NOMO-1 (cell line): Measurements from ENCODE around the gene PSME3.
A peak's percentile ranks its signal among the peaks of the same experiment; 100 is the strongest.

Experiments
- DNase-seq, 2 experiments: peaks; one replicate each; lab custom pipeline; 2025; ENCODE audit not compliant: unreplicated experiment in 2 of 2; lab: John Stamatoyannopoulos, UW

Gene PSME3

DNA sequence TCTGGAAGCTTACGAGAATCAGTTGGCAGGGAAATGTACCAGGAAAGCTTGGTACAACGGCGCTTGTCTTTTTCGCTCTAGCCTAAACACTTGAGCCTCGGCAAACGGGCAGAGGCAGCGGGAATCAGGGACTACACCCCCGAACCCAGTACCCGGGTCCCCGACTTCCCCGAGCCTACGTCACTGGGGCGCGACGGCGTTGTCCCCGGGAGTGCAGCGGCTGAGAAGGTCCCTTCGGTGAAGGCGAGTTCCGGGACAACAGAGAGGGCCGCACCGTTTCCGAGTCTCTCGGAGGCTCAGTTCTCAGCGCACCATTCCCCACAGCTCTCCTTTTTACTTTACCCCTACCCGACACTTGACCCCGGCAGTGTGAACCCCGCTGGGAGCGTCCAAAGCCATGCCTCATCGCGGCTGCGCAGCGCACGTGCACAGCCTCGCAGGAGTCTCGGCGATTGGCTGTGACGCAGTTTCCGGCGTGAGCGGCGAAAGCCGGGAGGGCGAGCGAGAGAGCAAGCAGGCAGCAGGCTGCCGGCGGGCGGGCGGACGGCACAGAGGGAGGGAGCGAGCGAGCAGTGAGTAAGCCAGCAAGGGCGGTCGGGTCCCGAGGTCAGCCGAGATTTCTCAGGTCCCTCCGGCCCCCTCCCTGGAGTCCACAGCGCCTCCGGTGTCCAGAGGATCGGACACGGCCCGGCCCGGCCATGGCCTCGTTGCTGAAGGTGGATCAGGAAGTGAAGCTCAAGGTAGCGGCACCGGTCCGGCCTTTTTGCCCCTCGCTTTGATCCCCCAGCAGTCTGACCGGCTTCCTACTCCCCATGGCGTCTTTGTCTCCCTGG, at the start of gene PSME3:
Gene PSME3 (plus strand): TSS at position 464 of the 833 bp plus-strand sequence. CDS start 235 bp downstream, at position 699.
- peak; percentile 86 to 87 for DNase-seq

DNA sequence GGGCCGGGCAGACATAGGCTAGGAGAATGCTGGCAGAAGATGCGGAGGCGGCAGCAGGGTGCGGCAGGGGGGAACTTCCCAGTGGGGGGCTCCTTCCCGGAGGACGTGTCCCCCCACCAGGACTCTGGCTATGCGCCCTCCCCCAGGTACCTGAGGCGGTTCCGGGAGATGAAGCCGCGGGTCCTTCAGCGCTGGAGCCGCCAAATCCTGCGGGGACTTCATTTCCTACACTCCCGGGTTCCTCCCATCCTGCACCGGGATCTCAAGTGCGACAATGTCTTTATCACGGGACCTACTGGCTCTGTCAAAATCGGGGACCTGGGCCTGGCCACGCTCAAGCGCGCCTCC, 49.4 kb upstream of the PSME3 start:
- DNase-seq: no peak

DNA sequence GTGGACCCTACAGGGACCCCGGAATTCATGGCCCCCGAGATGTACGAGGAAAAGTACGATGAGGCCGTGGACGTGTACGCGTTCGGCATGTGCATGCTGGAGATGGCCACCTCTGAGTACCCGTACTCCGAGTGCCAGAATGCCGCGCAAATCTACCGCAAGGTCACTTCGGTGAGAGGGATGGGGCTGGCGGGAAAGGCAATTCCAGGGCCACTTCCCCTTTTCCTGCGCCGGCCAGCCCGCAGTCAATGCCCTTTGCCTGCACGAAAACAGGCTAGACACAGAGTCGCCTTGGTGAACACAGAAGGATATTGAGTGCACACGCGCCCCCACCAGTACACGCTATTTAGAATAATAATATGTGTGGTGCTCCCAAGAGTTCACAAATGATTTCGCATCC, 48.8 kb upstream of the PSME3 start:
- peak; percentile 10 to 15 for DNase-seq

GRCh38 chr17:42784811-42785592, 48.2 kb upstream of the PSME3 start:
- no peak for DNase-seq

GRCh38 chr17:42787266-42787665, 45.9 kb upstream of the PSME3 start:
- DNase-seq: no peak

GRCh38 chr17:42791948-42792347, 41.2 kb upstream of the PSME3 start:
- DNase-seq: no peak

GRCh38 chr17:42792545-42792944, 40.7 kb upstream of the PSME3 start:
- DNase-seq: no peak

- DNase-seq: no peak
These were observed 38.1 kb upstream of the PSME3 start for GRCh38 chr17:42795061-42795460.

- no peak for DNase-seq
These were observed 37.7 kb upstream of the PSME3 start for GRCh38 chr17:42795465-42795864.

DNA sequence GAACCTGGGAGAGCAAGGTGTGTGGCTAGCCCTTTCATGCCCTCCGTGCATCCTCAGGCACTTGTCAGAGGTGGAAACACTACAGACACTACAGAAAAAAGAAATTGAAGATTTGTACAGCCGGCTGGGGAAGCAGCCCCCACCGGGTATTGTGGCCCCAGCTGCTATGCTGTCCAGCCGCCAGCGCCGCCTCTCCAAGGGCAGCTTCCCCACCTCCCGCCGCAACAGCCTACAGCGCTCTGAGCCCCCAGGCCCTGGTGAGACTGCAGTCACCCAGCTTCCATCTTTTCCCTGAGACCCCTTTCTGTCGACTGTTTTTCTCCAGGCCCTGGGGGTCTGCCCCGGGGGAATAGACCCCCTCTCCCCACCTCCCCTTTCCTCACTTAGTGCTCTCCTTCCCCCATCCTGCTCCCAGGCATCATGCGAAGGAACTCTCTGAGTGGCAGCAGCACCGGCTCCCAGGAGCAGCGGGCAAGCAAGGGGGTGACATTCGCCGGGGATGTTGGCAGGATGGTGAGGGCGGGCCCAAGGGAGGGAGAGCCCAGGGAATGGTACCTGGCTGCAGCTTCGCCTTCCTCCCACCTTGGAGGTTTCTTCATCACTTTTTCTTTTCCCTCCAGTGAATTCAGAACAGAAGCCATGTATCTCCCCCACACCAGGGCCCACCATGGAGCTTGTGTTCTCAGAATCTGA, 37.0 kb upstream of the PSME3 start:
- no peak for DNase-seq

- DNase-seq: no peak
These were observed 35.9 kb upstream of the PSME3 start for GRCh38 chr17:42797067-42798007.

DNA sequence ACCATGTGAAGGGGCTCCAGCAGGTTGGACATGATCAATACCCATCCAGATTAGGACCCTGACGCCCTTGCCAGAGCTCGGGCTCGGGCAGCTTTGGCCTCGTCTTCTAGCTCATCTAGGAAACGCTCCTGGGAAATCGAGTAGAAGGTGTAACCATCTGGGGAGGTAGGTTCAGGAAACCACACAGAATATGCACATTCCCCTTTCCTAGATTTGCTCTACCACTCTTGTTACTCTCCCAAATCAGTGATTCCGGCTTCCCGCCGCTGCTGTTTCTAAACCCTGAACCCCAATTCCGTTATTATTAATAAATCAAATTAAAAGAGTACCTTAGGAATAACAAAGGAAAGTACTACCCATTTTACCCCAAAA, 35.2 kb upstream of the PSME3 start:
- DNase-seq: no peak

DNA sequence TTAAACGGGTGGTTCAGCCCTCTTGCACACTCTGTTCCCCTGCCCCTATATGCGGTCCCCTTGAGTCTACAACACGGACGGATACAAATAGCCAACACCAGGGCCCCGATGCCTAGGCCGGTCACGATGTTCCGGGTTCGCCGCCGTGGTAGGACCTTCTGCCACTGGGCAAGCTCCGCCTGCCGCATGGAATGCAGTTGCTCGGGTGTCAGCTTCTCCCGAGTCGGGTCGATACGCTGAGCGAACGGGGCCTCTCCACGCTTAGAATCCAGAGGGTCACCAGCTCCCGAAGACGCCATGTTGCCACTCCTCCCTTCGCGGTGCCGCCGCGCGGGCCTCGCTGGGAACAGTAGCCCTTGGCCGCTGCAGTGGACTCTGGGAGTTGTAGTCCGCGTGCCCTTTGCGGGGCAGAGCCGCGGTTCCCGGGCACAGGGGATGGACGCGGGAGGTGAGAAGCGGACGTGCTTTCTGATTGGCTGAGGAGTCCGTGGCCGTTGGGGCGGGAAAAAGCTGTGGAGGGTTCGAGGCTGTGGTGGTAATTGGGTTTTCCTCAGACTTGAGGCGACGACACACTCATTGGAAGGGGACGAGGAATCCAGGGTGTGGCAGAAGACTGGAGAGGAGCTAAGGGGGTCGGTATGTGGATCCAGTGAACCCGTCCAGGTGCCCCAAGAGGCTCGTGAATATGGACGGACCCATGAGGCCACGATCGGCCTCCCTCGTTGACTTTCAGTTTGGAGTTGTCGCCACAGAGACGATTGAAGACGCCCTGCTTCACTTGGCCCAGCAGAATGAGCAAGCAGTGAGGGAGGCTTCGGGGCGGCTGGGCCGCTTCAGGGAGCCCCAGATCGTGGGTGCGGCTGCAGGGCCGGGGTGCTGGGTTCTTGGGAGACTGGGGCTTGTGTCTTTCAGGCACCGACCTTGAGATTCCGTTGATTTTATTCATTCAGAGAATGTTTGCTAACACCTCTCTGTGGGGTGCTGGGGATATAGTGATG, 34.5 kb upstream of the PSME3 start, which contains the start of the genes CNTD1 and COA3:
Gene CNTD1 (plus strand): TSS at position 479 of the 998 bp plus-strand sequence. CDS start 207 bp downstream, at position 686.
Gene COA3 (minus strand): TSS at position 322 of the 998 bp plus-strand sequence. CDS start 23 bp downstream, at position 299.
- peak; percentile 78 to 85 for DNase-seq

DNA sequence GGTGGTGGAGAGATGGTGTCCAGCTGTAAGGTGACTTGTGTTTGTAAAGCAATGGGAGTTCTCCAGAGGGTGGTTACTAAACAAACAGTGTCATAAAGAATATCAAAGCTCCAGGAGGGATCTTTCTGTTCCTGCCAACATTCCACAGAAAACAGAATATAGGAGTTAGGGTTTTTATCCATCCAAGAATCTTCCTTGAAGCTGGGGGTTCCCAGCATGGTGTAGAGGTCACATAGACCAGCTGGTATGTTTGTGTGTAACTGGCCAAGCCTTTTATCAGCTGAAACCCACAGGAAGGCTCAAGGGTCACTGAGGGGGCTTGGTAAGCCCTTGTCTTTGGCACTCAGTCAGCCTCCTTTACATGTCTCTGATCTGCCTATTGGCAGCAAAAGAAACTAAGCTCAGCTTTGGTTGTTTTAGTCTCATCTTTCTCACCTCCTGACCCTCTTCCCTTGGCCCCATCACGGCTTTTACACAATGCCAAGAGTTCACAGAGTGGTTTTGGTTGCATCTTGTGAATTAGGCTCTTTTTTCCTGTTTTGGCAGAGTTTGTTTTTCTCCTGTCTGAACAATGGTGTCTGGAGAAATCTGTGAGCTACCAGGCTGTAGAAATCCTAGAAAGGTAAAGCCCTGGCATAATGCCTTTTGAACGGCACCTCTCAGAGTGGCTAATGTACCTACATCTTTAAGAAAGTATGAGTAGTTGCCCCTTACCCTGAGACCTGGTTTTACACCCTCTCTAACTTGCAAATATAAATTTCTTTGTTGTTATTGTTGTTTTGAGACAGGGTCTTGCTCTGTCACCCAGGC, 29.9 kb upstream of the PSME3 start:
- DNase-seq: no peak

DNA sequence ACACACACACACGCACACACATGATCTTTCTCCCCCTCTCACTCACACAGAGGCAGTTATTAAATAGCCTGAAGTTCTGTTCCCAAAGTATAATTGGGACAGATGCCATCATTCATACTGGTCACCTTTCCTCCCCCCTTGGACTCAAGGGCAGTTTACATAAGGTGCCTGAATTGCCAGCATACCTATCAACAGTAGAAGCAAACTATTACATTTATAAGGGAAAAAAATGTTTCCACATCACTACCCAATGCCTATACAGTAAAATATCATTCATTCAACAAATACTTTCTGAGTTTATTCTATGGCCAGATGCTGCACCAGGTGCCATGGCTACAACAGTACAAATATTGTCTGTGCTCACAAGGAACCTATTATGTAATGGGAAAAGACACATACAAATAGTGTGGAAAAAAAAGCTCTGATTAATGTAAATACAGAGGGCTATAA, 28.3 kb upstream of the PSME3 start:
- no peak for DNase-seq

- no peak for DNase-seq
These were observed 26.9 kb upstream of the PSME3 start for GRCh38 chr17:42806249-42806648.

GRCh38 chr17:42809250-42809649, 23.9 kb upstream of the PSME3 start:
- DNase-seq: no peak
